Hepatic stellate cell (primary cell): Measurements from ENCODE around the gene ACTG1.

ENCODE experiments used
- DNase-seq: peaks from one replicate; pipeline ENCODE4 v3.0.0; 2011; ENCODE audit warnings: low spot score

The ACTG1 gene

GRCh38 chr17:81462506-81463125 is 50.0 kb downstream of the ACTG1 start:
- DNase-seq: no peak

DNA sequence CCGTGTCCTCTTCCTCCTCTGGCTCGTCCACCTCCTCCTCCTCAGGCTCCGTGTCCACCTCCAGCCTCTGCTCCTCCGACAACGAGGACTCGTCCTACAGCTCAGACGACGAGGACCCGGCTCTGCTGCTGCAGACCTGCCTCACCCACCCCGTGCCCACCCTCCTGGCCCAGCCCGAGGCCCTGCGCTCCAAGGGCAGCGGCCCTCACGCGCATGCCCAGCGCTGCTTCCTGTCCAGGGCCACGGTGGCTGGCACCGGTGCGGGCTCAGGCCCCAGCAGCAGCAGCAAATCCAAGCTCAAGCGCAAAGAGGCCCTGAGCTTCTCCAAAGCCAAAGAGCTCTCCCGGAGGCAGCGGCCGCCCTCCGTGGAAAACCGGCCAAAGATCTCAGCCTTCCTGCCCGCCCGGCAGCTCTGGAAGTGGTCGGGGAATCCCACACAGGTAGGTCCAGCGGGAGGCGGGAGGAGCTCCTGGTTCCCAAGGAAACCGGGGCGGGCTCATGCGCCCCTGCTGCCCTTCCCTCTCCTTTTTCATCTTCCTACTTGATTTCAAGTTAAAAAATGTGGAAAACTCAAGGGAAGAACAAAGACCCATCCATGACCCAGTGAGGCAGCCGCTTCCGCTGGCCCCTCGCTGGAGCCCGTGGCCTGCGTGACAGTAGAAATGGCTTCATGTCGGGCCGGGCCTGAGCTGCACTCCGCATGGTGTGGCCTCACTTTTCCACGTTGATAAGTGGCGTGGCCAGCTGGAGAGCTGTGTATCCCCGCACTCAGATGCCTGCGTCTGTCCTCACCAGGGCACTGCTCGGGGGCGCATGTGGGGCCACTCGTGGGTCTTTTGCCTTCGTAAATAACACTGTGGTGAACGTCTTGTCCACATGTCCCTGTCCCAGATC is 50.7 kb downstream of the ACTG1 start:
- no peak for DNase-seq

- no peak for DNase-seq
Observed at GRCh38 chr17:81460856-81461460, 51.6 kb downstream of the ACTG1 start.
